Activated naive CD8-positive, alpha-beta T cell treated with anti-CD3 and anti-CD28 coated beads, Interleukin-2, amount 50 U/mL, for 24 hours (primary cell): Measurements from ENCODE around the gene MYOM1.

Source experiments
- ATAC-seq: fragments of 150-1000 bp; cut with Tn5 transposase; one replicate; pipeline ENCODE4 v1.10.0; 2021
- DNase-seq: peaks from one replicate; pipeline ENCODE4 v3.0.0; 2021
- H3K27ac Mint-ChIP-seq: one replicate; pipeline ENCODE4 v1.8.0; 2021; ENCODE audit warnings: mild to moderate bottlenecking, mixed read lengths
- H3K27me3 Mint-ChIP-seq: one replicate; pipeline ENCODE4 v1.8.0; 2021; ENCODE audit warnings: mixed read lengths
- H3K36me3 Mint-ChIP-seq: one replicate; pipeline ENCODE4 v1.8.0; 2021; ENCODE audit warnings: low read depth, mixed read lengths
- H3K4me1 Mint-ChIP-seq: one replicate; pipeline ENCODE4 v1.8.0; 2021; ENCODE audit warnings: mixed read lengths
- H3K4me3 Mint-ChIP-seq: one replicate; pipeline ENCODE4 v1.8.0; 2021; ENCODE audit warnings: mild to moderate bottlenecking, moderate library complexity, mixed read lengths
- H3K9me3 Mint-ChIP-seq: one replicate; pipeline ENCODE4 v1.8.0; 2021; ENCODE audit warnings: mixed read lengths

Gene MYOM1

GRCh38 chr18:3192752-3193151, 27.0 kb downstream of the MYOM1 start:
- H3K36me3 Mint-ChIP-seq, result no peaks in the 10 kb centered on the region
- H3K27me3 Mint-ChIP-seq, result no peaks in the 10 kb centered on the region
- H3K4me1 Mint-ChIP-seq, result peaks cover 10% of the 10 kb centered on the region
- H3K4me3 Mint-ChIP-seq, result no peak overlapping the region
- H3K9me3 Mint-ChIP-seq, result no peaks in the 10 kb centered on the region
- H3K27ac Mint-ChIP-seq, result no peak overlapping the region
- DNase-seq (no peak), ATAC-seq (no peak)

DNA sequence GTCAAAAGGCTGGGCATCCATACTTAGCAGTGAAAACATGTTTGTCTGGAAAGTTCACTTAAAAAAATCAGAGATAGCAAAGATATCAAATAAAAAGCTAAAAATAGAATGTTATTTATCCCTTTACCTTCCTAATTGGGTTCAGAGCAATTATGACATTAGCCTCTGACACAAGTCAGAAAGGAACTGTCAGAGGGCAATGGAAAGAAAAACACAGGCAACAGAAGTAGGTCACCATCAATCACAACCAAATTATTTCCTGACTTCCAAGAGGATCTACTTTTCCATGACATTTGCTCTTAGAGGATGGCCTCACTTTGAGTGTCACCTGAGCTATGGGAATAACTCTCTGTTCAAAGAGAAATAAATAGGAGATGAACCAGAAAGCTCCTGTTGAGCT, 27.5 kb downstream of the MYOM1 start:
- H3K36me3 Mint-ChIP-seq, result no peaks in the 10 kb centered on the region

GRCh38 chr18:3190610-3191009, 29.2 kb downstream of the MYOM1 start:
- Mint-ChIP-seq H3K27ac (no peak overlapping the region), H3K36me3 (no peaks in the 10 kb centered on the region), H3K4me3 (no peak overlapping the region), H3K4me1 (peaks cover 10% of the 10 kb centered on the region), H3K27me3 (no peaks in the 10 kb centered on the region), H3K9me3 (no peaks in the 10 kb centered on the region)
- ATAC-seq, result no peak
- no peak for DNase-seq

More for the DNA sequence above, 27.5 kb downstream of the MYOM1 start:
- no peak overlapping the region for H3K27ac Mint-ChIP-seq
- ATAC-seq (no peak), DNase-seq (no peak)
- no peaks in the 10 kb centered on the region for H3K9me3 Mint-ChIP-seq
- no peaks in the 10 kb centered on the region for H3K27me3 Mint-ChIP-seq
- no peak overlapping the region for H3K4me3 Mint-ChIP-seq
- H3K4me1 Mint-ChIP-seq, result peaks cover 10% of the 10 kb centered on the region

DNA sequence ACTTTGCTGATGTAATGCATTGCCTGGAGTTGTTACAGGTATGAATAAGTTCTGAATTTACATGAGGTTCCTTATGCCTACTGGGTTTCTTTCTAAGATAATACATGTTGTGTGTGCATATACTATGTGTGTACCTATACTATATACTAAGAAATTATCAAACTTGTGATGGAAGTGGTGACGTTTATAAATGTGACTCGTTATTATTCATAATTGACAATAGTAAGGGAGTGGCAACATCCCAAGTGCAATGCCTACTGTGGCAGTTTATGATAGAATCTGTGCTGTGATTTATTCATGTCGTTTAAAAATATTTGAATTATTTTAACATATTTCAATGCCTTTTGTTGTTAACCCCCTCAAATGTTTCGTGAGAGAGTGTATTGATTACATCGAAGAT, 29.9 kb downstream of the MYOM1 start:
- Mint-ChIP-seq H3K27ac (no peak overlapping the region), H3K27me3 (no peaks in the 10 kb centered on the region), H3K4me1 (peaks cover 10% of the 10 kb centered on the region), H3K4me3 (no peak overlapping the region), H3K36me3 (no peaks in the 10 kb centered on the region), H3K9me3 (no peaks in the 10 kb centered on the region)
- ATAC-seq, result no peak
- DNase-seq, result no peak

GRCh38 chr18:3186678-3187658, 32.8 kb downstream of the MYOM1 start:
- Mint-ChIP-seq H3K4me1 (peaks cover under 1% of the 10 kb centered on the region), H3K4me3 (no peak overlapping the region), H3K27ac (no peak overlapping the region), H3K36me3 (no peaks in the 10 kb centered on the region), H3K27me3 (no peaks in the 10 kb centered on the region), H3K9me3 (no peaks in the 10 kb centered on the region)
- DNase-seq, result no peak
- ATAC-seq, result no peak

DNA sequence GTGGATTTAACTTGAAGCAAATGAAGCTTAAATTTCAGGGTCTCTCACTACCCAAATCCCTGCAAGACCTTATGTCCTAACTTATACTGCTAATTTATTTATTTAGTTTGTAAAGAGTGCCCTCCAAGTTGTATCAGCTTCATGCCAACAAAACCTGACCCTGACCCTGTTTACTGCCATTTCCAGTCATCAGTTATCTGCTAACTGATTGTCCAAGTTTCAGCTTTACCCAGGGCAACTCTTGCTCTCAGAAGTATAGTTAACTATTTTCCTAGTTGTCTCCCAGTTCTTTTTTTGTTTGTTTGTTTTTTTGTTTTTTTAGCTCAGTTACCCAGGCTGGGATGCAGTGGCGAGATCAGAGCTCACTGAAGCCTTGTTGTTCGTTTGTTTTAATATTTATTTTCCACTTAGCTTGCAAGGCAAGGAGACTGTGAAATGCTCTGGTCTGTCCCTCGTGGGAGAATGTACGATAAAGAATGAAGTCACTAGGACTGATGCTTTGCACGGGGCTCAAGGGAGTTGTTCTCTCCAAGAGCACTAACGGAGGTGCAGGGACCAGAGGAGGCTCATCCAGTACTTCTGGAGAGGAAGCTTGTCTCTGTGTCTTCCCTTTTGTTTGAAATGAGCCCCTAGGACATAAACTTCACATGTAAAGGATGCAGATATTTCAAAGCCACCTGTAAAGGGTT, 35.3 kb downstream of the MYOM1 start:
- Mint-ChIP-seq H3K27ac (no peak overlapping the region), H3K27me3 (no peaks in the 10 kb centered on the region)
- no peak for ATAC-seq

GRCh38 chr18:3183103-3183717, 36.6 kb downstream of the MYOM1 start:
- Mint-ChIP-seq H3K27me3 (no peaks in the 10 kb centered on the region), H3K27ac (no peak overlapping the region), H3K9me3 (no peaks in the 10 kb centered on the region), H3K36me3 (no peaks in the 10 kb centered on the region), H3K4me1 (peaks cover 8% of the 10 kb centered on the region), H3K4me3 (no peak overlapping the region)
- ATAC-seq (no peak), DNase-seq (no peak)

More for the DNA sequence above, 35.3 kb downstream of the MYOM1 start:
- H3K4me3 Mint-ChIP-seq, result no peak overlapping the region
- H3K9me3 Mint-ChIP-seq, result no peaks in the 10 kb centered on the region
- no peak for DNase-seq
- H3K36me3 Mint-ChIP-seq, result no peaks in the 10 kb centered on the region
- H3K4me1 Mint-ChIP-seq, result peaks cover 3% of the 10 kb centered on the region

GRCh38 chr18:3180325-3180724, 39.4 kb downstream of the MYOM1 start:
- ATAC-seq (no peak), DNase-seq (no peak)
- Mint-ChIP-seq H3K27ac (no peak overlapping the region), H3K36me3 (no peaks in the 10 kb centered on the region), H3K9me3 (no peaks in the 10 kb centered on the region), H3K27me3 (no peaks in the 10 kb centered on the region), H3K4me1 (peaks cover 14% of the 10 kb centered on the region), H3K4me3 (no peak overlapping the region)

DNA sequence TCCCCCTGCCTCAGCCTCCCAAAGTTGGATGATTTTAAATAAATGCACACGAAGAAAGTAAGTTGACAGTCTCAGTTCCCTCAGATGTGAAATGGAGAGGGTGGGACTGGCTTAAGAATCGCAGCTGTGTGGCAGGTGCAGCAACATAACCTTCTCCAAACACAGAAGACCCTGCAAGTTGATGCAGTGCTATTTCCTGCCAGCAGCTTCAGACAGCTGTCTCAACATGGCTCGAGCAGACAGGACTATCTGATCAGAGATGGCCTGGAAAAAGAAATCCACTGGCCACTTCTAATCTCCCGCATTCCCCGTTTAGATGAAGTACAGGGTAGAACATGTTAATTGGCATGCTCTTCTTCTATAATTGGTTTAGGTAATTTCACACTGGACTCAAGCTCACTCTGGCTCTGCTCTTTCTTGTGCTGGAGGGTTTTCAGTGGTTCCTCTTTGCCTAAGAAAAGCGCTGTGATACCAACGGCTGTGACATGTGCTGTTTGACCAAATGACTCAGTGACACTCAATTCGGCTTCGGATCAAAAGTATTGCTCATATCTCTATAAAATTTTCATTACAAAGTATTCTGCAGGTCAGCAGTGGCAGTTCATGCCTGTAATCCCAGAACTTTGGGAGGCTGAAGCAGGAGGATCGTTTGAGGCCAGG, 40.2 kb downstream of the MYOM1 start:
- H3K27ac Mint-ChIP-seq, result no peak overlapping the region
- DNase-seq (no peak), ATAC-seq (no peak)
- H3K4me3 Mint-ChIP-seq, result no peak overlapping the region
- H3K9me3 Mint-ChIP-seq, result no peaks in the 10 kb centered on the region
- no peaks in the 10 kb centered on the region for H3K27me3 Mint-ChIP-seq
- no peaks in the 10 kb centered on the region for H3K36me3 Mint-ChIP-seq
- H3K4me1 Mint-ChIP-seq, result peaks cover 14% of the 10 kb centered on the region

DNA sequence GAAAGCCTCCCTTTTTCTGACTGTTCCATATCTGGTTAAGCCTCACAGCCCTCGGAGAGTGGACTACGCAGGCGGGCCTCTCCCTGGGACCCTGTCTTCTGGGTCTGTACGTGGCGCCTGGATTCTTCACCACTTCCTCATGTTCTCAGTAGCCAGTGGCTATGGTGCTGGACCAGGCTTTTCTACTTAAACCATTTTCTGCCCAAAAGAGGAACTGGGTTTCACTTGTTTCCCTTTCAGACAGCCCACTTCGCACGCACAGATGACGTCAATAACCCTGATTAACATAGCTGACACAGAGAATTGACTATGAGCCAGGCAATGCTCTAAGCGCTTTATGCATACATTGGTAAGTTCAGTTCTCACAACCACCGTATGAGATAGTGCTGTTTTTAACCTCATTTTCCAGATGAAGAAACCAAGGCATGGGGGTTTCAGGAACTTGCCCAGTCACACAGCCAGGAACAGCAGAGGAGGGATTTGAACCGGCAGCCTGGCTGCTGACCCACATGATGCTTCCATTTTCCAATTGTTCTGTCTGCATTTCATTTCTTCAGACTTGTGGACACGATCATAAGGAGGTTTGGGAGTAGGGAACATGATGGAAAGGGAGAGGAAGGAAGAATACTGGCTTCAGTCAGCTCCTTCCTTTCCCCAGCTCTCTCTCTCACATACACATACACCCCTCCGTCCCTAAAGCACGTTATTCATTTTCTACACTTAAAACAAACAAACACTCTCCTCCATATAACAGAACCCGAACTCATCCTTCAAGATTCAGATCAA, 41.7 kb downstream of the MYOM1 start:
- Mint-ChIP-seq H3K4me1 (peaks cover 14% of the 10 kb centered on the region), H3K27ac (peak overlapping the region; percentile 62), H3K4me3 (no peak overlapping the region), H3K36me3 (no peaks in the 10 kb centered on the region), H3K27me3 (no peaks in the 10 kb centered on the region), H3K9me3 (no peaks in the 10 kb centered on the region)
- peak; percentile 59 for ATAC-seq
- DNase-seq, result peak; percentile 38

DNA sequence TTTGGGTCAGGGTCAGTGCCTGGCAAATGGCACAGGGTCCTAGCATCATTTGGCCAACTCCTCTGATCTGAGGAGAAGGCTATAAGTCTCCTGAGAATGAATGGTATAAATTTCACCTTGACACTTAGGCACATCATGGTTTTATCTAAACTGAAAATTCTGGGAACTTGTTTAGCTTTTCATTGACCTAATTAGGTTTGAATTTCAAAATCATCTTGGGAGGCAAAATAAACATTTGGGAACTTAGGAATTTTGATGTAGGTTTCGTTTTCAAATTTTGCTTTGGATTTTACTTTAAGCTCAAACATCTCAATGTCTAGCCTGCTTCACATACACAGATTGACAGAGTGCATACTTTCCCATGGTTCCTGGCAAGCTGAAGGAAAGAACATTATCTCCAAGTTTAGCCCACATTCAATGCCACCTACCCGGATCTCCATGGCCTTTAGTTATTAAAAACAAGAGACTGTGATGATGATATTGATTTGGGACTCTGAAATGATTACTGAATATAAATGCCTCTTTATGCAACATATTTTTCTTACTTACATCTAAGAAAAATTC, 44.5 kb downstream of the MYOM1 start:
- Mint-ChIP-seq H3K27ac (no peak overlapping the region), H3K27me3 (no peaks in the 10 kb centered on the region), H3K9me3 (no peaks in the 10 kb centered on the region), H3K4me1 (peaks cover 14% of the 10 kb centered on the region), H3K36me3 (no peaks in the 10 kb centered on the region), H3K4me3 (no peak overlapping the region)
- no peak for DNase-seq
- no peak for ATAC-seq

- Mint-ChIP-seq H3K27ac (no peak overlapping the region), H3K9me3 (no peaks in the 10 kb centered on the region), H3K4me3 (no peak overlapping the region), H3K27me3 (no peaks in the 10 kb centered on the region), H3K36me3 (no peaks in the 10 kb centered on the region), H3K4me1 (no peaks in the 10 kb centered on the region)
- no peak for ATAC-seq
- no peak for DNase-seq
Measured at GRCh38 chr18:3172097-3172496, 47.7 kb downstream of the MYOM1 start.

DNA sequence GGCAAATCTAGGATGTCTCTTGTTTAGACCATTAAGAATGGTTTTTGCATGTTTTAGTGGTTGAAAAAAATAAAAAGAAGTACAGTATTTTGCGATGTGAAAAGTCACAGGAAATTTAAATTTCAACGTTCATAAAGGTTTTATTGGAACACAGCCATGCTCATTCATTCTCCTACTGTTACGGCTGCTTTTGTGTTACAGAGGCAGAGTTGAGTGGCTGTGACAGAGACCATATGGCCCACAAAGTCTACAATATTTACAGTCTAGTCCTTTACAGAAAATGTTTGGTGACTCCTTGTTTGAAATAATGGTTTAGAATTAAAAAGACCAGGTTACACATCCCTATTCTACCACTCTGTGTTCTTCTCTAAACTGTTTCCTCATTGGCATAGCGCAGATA, 48.1 kb downstream of the MYOM1 start:
- ATAC-seq, result no peak
- no peak overlapping the region for H3K4me3 Mint-ChIP-seq
- no peaks in the 10 kb centered on the region for H3K36me3 Mint-ChIP-seq

More for the DNA sequence above, 48.1 kb downstream of the MYOM1 start:
- Mint-ChIP-seq H3K27ac (no peak overlapping the region), H3K9me3 (no peaks in the 10 kb centered on the region), H3K4me1 (no peaks in the 10 kb centered on the region), H3K27me3 (no peaks in the 10 kb centered on the region)
- DNase-seq, result no peak
